Subcutaneous adipose tissue (tissue), 4 donors: ENCODE data around the gene ERAL1. TPM values are rescaled to one million over a fixed set of nuclear protein-coding genes. Genes with fewer than 3 reads are reported as not detected.

Experiments
- total RNA-seq, 4 donors: library from RNA; depleted of rRNA; stranded (reverse); fragments of >200 nt; gene quantifications; one replicate each; pipeline ENCODE4 v1.1.0, GENCODE V29; 2016
- TF ChIP-seq, protein P1 (sequence below): fragments of 450-650 bp; IDR thresholded peaks from one replicate; pipeline ENCODE4 v1.5.1; 2016; ENCODE audit warnings: low read depth, mild to moderate bottlenecking, control low read depth, antibody characterized with exemption, moderate library complexity

The ERAL1 gene
- total RNA-seq, 4 donors from 2014 or later = 22.7 to 34.2 (median 25.0) TPM

GRCh38 chr17:28875848-28876550 is 21.2 kb downstream of the ERAL1 start:
- TF ChIP-seq, protein P1, sequence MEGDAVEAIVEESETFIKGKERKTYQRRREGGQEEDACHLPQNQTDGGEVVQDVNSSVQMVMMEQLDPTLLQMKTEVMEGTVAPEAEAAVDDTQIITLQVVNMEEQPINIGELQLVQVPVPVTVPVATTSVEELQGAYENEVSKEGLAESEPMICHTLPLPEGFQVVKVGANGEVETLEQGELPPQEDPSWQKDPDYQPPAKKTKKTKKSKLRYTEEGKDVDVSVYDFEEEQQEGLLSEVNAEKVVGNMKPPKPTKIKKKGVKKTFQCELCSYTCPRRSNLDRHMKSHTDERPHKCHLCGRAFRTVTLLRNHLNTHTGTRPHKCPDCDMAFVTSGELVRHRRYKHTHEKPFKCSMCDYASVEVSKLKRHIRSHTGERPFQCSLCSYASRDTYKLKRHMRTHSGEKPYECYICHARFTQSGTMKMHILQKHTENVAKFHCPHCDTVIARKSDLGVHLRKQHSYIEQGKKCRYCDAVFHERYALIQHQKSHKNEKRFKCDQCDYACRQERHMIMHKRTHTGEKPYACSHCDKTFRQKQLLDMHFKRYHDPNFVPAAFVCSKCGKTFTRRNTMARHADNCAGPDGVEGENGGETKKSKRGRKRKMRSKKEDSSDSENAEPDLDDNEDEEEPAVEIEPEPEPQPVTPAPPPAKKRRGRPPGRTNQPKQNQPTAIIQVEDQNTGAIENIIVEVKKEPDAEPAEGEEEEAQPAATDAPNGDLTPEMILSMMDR = no peak

DNA sequence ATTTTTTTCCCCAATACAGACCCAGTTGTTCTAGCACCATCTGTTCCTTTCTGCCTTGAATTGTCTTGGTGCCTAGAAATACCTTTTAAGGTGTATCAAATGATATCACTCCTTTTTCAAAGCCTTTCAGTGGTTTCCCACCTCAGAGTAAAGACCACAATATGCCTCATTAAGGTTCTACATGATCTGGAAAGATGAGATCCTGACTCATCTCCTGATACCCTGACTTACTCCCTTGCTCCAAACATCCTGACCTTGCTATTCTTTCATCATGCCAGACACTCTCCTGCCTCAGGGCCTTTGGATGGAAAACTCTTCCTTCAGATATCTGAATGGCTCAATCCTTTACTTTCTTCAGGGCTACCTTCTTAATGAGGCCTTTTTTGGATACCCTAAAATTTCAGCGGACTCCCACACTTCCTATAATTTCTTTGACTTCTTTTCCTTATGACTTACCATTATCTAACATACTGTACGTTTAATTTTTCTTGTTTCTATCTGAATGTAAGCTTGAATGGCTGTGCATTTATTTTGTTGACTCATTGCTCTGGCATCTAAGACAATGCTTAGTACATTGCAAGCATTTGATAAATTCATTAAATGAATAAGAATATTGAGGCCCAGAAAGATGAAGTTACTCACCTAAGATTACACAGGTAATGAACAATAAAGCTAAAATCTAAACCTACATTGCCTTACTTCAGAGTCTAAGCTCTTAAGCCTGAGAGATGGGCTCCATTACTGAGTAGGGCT is 23.5 kb downstream of the ERAL1 start:
- TF ChIP-seq, protein P1 = no peak

DNA sequence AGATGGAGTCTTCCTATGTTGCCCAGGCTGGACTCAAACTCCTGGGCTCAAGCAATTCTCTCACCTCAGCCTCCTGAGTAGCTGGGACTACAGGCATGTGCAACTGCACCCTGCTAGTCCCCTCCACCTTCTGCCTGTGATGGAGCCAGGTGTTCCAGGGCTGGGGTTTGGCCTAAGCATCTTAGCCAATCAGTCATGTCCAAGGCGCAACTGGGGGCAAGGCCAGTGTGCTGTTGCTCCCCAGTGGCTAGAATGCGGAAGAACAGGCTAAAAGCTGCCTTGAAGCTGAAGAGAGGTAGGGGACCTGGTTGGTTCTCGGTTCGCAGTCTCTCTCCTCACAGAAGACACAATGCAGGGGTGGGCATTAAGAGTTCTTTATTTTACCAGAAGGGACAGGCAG is 24.2 kb downstream of the ERAL1 start:
- TF ChIP-seq, protein P1 = no peak

DNA sequence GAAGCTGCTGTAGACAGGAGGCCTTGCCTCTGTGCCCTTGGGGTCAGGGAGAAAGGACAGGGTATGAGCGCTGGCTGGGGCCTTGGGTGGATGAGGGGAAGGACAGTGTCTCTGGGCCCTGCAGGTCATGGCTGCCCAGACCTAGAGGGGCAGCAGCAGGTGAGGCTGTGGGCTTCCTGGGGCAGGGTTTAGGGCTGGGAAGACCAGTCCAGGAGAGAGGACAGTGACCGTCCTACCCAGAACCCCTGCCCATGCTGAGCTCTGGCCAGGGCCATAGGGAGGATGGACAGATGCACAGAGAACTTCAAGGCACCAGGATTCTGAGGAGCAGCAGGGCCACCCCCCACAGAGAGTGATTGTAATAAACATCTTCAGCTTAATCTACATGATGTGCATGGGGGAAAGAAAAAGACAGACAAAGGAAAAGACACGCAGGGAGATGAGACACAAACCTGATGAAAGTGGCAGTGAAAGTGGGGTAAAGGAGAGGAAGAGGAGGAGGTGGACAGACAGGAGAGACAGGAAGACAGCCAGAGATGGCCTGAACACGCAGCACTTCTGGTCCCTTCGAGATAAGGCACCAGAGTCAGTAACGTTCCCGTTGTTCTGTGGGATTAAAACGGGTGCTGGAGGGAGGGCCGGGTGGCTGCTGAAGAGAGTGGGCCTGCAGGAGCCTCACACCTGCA is 25.2 kb downstream of the ERAL1 start:
- TF ChIP-seq, protein P1 = no peak

GRCh38 chr17:28880572-28880945 is 25.7 kb downstream of the ERAL1 start:
- TF ChIP-seq, protein P1 = no peak

GRCh38 chr17:28881533-28882056 is 26.8 kb downstream of the ERAL1 start:
- TF ChIP-seq, protein P1 = no peak
